Ovary (tissue), 9 donors: ENCODE data around the gene SLC9A9. TPM values are rescaled to one million over a fixed set of nuclear protein-coding genes. Genes with fewer than 3 reads are reported as not detected.

ENCODE experiments used
- DNase-seq, 5 donors: peaks; one replicate each; pipeline ENCODE4 v3.0.0-alpha.2; 2019 to 2020
- H3K27ac ChIP-seq, 2 donors: fragments of 200-600 bp; one replicate each; pipeline versions ENCODE4 v1.5.1 to v1.8.0; 2019 to 2022
- H3K27me3 ChIP-seq: fragments of 200-600 bp; one replicate; pipeline ENCODE4 v1.8.0; 2022
- H3K36me3 ChIP-seq: fragments of 200-600 bp; sonication (generic); one replicate; pipeline ENCODE4 v1.5.1; 2019
- H3K4me1 ChIP-seq: one replicate; pipeline ENCODE4 v1.8.1; 2013; ENCODE audit warnings: mild to moderate bottlenecking, moderate library complexity; ENCODE audit not compliant: insufficient read depth
- H3K4me3 ChIP-seq: fragments of 200-600 bp; sonication (generic); one replicate; pipeline ENCODE4 v1.5.1; 2017
- H3K9me3 ChIP-seq, 2 donors: fragments of 200-600 bp in 1 of 2; sonication (generic) in 1 of 2; one replicate each; pipeline versions ENCODE4 v1.5.1 to v1.8.1; 2013 to 2019; ENCODE audit warnings: mild to moderate bottlenecking in 1 of 2, moderate library complexity in 1 of 2
- CTCF ChIP-seq, 3 donors: fragments of 450-650 bp in 2 of 3; fragments of 200-600 bp in 1 of 3; IDR thresholded peaks; one replicate each; pipeline versions ENCODE4 v1.5.1 to v1.8.0; 2016 to 2022; ENCODE audit warnings: antibody characterized with exemption in 3 of 3, mild to moderate bottlenecking in 1 of 3
- EP300 ChIP-seq: sonication (generic); formaldehyde crosslinking; IDR thresholded peaks from one replicate; pipeline ENCODE4 v1.6.1; 2017; ENCODE audit warnings: antibody characterized with exemption
- POLR2A ChIP-seq: fragments of 450-650 bp; IDR thresholded peaks from one replicate; pipeline ENCODE4 v1.6.1; 2017; ENCODE audit warnings: antibody characterized with exemption, mild to moderate bottlenecking, moderate library complexity
- WGBS, 3 donors: extraction: QIAGEN DNeasy Blood & Tissue Kit in 1 of 3; methylation state at CpG; one replicate each; pipeline versions ENCODE4 v1.1.5 to v1.1.7; 2013 to 2017; 5-methylcytosine and 5-hydroxymethylcytosine counted together
- intact Hi-C, 4 donors: fragments of 100-400 bp; cut with DNase I; formaldehyde crosslinking; loops; one replicate each; pipeline versions ENCODE4 v1.11.0 to v1.15.1; 2022 to 2023
- polyA plus RNA-seq, 2 donors: library from polyadenylated mRNA; stranded (reverse); fragments of 200-250 nt in 1 of 2; fragments of 350-450 nt in 1 of 2; fragmentation: Illumina TruSeq in 1 of 2; extraction: RNeasy Lipid Tissue Mini Kit (QIAGEN cat#74804) in 1 of 2; gene quantifications; one replicate each; pipeline ENCODE4 v1.2.3, GENCODE V29; 2013 to 2014
- total RNA-seq, 7 donors: library from RNA; depleted of rRNA in 2 of 7; stranded (reverse); fragments of >200 nt in 2 of 7; fragmentation: NEBNext Ultra II Directional in 3 of 7; extraction: Animal tissue kit (Norgen Biotek cat#: 25700) in 3 of 7; gene quantifications; one replicate each; pipeline versions ENCODE4 v1.1.0 to v1.2.4, GENCODE V29; 2016 to 2023
- donor health status: DM: no; HTN: no; CAD: no; lungs with moderate emphysema.
- donor health status: DM: no; HTN: no; CAD: no.
- donor health status: Bipolar disorder and iron deficiency.
- donor health status: DM: yes; HTN: yes; CAD: no.
- donor health status: DM: no; HTN: no; CAD: no.
- donor health status: DM: yes; HTN: yes; CAD: no.

SLC9A9 gene
- total and polyA plus RNA-seq, 9 donors: 7.0 to 22.7 (median 13.5) TPM

DNA sequence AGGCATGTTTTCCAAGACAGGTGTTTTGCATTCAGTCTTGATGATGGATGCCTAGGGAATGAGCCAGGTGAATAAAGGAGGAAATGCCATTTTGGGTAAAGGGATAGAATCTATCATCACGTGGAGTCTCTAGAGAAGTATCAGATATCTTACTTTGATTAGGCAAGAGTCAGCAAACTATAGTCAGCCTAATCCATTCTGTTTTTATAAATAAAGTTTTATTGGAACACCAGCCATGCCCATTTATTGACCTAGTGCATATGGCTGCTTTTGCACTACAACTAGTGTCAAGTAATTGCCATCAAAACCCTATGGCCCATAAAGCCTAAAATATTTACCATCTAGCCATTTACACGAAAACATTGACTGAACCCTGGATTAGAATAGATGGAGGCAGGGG, 231.2 kb downstream of the SLC9A9 start:
- DNase-seq: no peak
- Histone ChIP-seq H3K27ac (no peak overlapping the region), H3K9me3 (no peaks in the 10 kb centered on the region), H3K36me3 (no peaks in the 10 kb centered on the region), H3K27me3 (no peaks in the 10 kb centered on the region), H3K4me3 (no peak overlapping the region), H3K4me1 (no peaks in the 10 kb centered on the region)
- TF ChIP-seq CTCF (IDR thresholded peaks at IDR 0.05): no peak
- no peak for TF ChIP-seq EP300
- no peak for TF ChIP-seq POLR2A
- intact Hi-C loops: no loop called here
- 94 to 95% (median 95%) methylated on average over 2 of the region's 2 CpGs for WGBS, 3 donors

DNA sequence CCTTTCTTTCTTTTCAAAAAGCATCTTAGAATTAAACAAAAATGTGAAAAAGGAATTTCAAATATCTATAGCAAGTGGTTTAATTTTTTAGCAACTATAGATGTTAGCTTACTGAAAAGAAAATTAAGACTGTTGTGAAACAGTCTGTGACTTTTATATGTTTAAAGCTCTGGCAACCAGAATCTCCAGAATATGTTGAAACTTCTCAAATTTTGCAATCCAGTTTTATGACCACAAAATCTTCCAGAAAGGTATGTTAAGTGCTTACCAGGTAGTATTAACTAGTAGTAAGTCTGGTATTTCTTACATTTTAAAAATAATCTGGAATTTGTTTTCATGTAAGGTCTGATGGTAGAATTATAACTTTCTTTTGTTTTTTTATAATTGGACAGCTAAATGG, 235.0 kb downstream of the SLC9A9 start:
- H3K4me1 ChIP-seq: no peaks in the 10 kb centered on the region
- no peaks in the 10 kb centered on the region for H3K36me3 ChIP-seq
- H3K27me3 ChIP-seq: no peaks in the 10 kb centered on the region
- intact Hi-C loops: no loop called here
- DNase-seq: no peak
- H3K27ac ChIP-seq: no peak overlapping the region
- H3K4me3 ChIP-seq: no peak overlapping the region
- TF ChIP-seq CTCF (IDR thresholded peaks at IDR 0.05): no peak
- no peak for TF ChIP-seq POLR2A
- no peak for TF ChIP-seq EP300
- H3K9me3 ChIP-seq: no peaks in the 10 kb centered on the region

GRCh38 chr3:143612541-143612940, 235.7 kb downstream of the SLC9A9 start:
- no peaks in the 10 kb centered on the region for H3K4me1 ChIP-seq
- 70 to 80% (median 71%) methylated on average over 2 of the region's 2 CpGs for WGBS, 3 donors
- intact Hi-C loops: no loop called here

DNA sequence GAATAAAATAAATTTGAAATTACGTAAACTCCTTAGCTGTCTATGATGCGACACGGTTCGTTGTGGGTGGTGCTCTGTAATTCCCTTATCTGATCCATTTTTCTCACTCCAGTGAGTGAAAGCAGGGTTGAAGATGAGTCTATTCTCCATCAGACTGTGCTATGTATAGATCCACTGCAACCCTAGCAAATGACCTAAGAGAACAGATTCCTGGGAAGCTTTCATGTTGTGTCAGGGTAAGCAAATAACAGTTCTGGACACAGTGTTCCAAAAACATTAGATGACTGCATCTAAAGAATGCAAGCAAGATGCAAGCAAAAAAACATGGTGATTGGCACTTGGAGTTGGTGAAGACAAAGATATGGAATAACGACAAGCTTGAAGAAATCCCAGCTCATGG, 239.3 kb downstream of the SLC9A9 start:
- no peak for DNase-seq
- no peaks in the 10 kb centered on the region for H3K27me3 ChIP-seq
- WGBS, 3 donors: 21 to 47% (median 30%) methylated on average over 5 of the region's 5 CpGs
- H3K27ac ChIP-seq: no peak overlapping the region
- H3K9me3 ChIP-seq: no peaks in the 10 kb centered on the region
- H3K4me3 ChIP-seq: no peak overlapping the region
- no peaks in the 10 kb centered on the region for H3K4me1 ChIP-seq
- intact Hi-C loops: no loop called here
- H3K36me3 ChIP-seq: no peaks in the 10 kb centered on the region
- TF ChIP-seq POLR2A: no peak
- no peak for TF ChIP-seq EP300
- no peak for TF ChIP-seq CTCF (IDR thresholded peaks at IDR 0.05)

More at GRCh38 chr3:143612541-143612940, 235.7 kb downstream of the SLC9A9 start:
- Histone ChIP-seq H3K27me3 (no peaks in the 10 kb centered on the region), H3K27ac (no peak overlapping the region), H3K4me3 (no peak overlapping the region), H3K36me3 (no peaks in the 10 kb centered on the region), H3K9me3 (no peaks in the 10 kb centered on the region)
- no peak for DNase-seq
- TF ChIP-seq CTCF (IDR thresholded peaks at IDR 0.05) (no peak), EP300 (no peak)
